ENCODE results near the gene MEIOB.
"Not testable (repeated sequence)": the region's sequence is repeated elsewhere in the genome, so short reads cannot be mapped to it uniquely, and the experiment has no call there.

The MEIOB gene

DNA sequence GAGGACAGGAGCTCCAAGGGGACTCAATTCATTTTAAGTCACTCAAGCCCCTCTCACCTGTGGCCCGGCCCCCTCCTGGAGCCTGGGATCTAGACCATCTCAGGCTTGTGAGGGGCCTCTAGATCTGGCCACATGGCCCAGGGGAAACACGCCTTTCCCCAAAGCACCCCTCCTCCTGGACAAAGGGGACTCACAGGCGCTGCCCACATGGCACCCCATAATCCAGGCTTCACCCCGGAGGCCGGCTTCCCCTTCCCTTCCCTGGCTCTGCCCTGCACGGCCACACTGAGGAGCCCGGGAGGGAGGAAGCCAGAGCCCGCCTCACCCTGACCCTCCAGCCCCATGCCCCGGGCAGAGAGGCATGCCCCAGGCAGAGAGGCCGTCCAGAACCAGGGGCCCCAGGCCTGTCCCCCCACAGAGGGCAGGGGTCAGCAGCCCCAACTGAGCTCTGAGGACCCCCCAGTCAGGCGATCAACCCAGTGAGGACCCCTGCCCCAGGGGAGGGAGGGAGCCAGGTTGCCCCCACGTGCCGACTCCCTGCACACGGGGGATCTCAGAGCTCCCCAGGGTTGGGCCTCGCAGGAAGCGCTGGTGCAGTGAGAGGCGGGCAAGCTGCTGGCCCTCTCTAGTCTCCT lies 35.4 kb upstream of the MEIOB start:
- no peak for DNase-seq
- no peaks in the 10 kb centered on the region for H3K4me1 ChIP-seq (ENCODE audit: control insufficient read depth, insufficient read depth, low read length, poor library complexity, severe bottlenecking)
- no peak overlapping the region for H3K27ac ChIP-seq (ENCODE audit: insufficient read depth, low read length, poor library complexity, severe bottlenecking)
- peaks cover 5% of the 10 kb centered on the region for H3K27me3 ChIP-seq (replicated peaks; ENCODE audit: control insufficient read depth, insufficient read depth, low read length, poor library complexity, severe bottlenecking)
- H3K36me3 ChIP-seq (ENCODE audit: control insufficient read depth, insufficient read depth, low read length): no peaks in the 10 kb centered on the region
- no peak overlapping the region for H3K4me3 ChIP-seq (ENCODE audit: insufficient read depth, low read depth, low read length, poor library complexity, severe bottlenecking)
- no peaks in the 10 kb centered on the region for H3K9me3 ChIP-seq (ENCODE audit: control insufficient read depth, low read length)

DNA sequence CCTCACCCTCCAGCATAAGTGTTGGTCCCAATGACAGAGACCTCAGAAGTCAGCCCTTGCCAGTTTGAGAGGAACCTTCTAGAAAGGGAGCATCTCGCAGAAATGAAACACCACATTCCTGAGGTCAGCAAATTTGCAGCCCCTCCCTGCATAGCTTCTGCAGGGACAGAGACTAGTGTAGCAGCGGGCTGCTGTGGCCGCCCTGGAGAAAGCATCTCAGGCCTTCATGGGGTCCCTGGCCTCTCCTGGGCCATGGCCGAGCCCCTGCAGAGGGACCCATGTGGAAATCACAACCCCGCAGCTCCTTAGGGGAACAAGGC lies 34.8 kb upstream of the MEIOB start:
- Histone ChIP-seq H3K4me1 (ENCODE audit: control insufficient read depth, insufficient read depth, low read length, poor library complexity, severe bottlenecking) (no peaks in the 10 kb centered on the region), H3K27me3 (replicated peaks; ENCODE audit: control insufficient read depth, insufficient read depth, low read length, poor library complexity, severe bottlenecking) (peaks cover 5% of the 10 kb centered on the region)

DNA sequence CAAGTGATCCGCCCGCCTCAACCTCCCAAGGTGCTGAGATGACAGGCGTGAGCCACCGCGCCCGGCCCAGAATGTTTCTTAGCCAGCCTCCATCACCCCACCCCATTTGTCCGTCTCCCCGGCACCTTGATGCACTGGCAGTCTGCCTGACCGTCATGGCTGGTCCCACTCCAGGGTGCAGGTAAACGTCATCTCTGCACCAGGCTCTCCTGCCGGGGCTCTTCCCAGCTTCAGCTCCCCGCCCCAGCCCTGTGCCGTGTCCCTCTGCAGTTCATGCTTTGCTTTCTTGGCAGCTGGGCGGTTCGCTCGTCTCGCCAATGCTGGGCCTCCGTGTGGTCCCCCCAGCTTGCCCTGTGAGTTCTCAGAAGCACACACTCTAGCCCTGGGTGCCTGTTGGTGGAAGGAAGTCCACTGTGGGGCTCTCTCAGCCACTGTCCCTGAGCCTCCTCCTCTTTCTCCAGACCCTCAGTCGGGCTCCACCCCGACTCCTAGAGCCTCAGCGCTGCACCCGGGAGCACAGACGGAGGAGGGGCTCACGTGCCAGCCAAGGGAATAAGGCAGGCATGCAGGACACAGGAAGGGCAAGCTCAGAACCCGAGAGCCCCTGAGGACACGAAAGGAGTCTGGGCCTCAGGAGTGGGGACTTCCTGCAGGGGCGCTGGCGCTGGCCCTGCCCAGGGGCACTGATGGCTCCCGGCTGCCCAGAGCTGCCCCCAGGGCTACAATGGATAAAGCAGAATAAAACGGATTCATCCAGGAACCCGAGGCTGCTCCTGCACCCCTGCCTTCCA lies 34.3 kb upstream of the MEIOB start:
- no peak for DNase-seq
- H3K36me3 ChIP-seq (ENCODE audit: control insufficient read depth, insufficient read depth, low read length): no peaks in the 10 kb centered on the region
- H3K27me3 ChIP-seq (replicated peaks; ENCODE audit: control insufficient read depth, insufficient read depth, low read length, poor library complexity, severe bottlenecking): peaks cover 5% of the 10 kb centered on the region
- H3K9me3 ChIP-seq (ENCODE audit: control insufficient read depth, low read length): no peaks in the 10 kb centered on the region
- no peak overlapping the region for H3K27ac ChIP-seq (ENCODE audit: insufficient read depth, low read length, poor library complexity, severe bottlenecking)
- no peak overlapping the region for H3K4me3 ChIP-seq (ENCODE audit: insufficient read depth, low read depth, low read length, poor library complexity, severe bottlenecking)
- no peaks in the 10 kb centered on the region for H3K4me1 ChIP-seq (ENCODE audit: control insufficient read depth, insufficient read depth, low read length, poor library complexity, severe bottlenecking)

More for the DNA sequence above, 34.8 kb upstream of the MEIOB start:
- no peak for DNase-seq
- Histone ChIP-seq H3K9me3 (ENCODE audit: control insufficient read depth, low read length) (no peaks in the 10 kb centered on the region), H3K4me3 (ENCODE audit: insufficient read depth, low read depth, low read length, poor library complexity, severe bottlenecking) (no peak overlapping the region), H3K36me3 (ENCODE audit: control insufficient read depth, insufficient read depth, low read length) (no peaks in the 10 kb centered on the region), H3K27ac (ENCODE audit: insufficient read depth, low read length, poor library complexity, severe bottlenecking) (no peak overlapping the region)

DNA sequence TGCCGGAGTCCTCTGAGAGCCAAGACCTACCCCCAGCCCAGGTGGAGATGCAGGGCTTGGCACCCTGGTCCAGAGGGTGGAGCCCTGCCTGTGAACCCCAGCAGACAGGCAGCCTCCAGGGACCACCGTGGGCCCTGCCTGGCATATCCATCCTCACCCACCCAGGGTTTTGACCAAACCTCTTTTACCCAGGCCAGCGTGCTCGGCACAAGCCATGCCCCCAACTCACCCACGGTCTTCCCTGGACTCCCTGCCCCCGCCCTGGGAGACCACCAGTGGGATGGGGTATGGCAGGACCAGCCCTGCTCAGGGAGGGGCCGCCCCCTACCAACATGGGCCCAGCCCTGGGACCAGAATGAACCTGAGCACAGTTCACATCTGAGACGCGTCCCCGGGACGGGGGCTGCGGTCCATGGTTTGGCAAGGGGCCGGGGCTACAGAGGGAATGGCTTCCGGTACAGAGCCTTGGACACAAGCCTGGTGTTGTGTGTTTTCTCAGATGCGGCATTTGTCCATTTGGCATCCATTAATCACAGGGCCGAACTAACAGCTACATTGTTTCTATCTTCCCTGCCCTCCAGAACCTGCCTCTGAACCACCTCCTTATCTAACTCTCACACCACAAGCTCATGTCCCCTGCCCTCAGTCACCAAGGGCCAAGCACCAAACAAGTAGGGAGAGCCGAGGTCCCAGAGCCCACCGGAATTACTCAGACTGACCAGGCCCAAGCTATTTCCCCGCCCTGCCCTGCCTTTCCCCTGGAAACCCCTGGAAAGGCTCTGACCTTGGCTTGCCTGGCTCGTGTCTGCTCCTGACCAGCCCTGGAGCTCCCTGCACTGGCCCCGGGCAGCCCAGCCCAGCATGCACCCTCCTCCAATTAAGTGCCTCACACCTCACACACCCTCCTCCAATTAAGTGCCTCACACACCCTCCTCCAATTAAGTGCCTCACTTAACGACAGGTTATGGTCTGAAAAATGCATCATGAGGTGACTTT lies 32.2 kb upstream of the MEIOB start:
- no peak for DNase-seq
- Histone ChIP-seq H3K9me3 (ENCODE audit: control insufficient read depth, low read length) (no peaks in the 10 kb centered on the region), H3K36me3 (ENCODE audit: control insufficient read depth, insufficient read depth, low read length) (no peaks in the 10 kb centered on the region), H3K4me1 (ENCODE audit: control insufficient read depth, insufficient read depth, low read length, poor library complexity, severe bottlenecking) (no peaks in the 10 kb centered on the region), H3K4me3 (ENCODE audit: insufficient read depth, low read depth, low read length, poor library complexity, severe bottlenecking) (no peak overlapping the region), H3K27me3 (replicated peaks; ENCODE audit: control insufficient read depth, insufficient read depth, low read length, poor library complexity, severe bottlenecking) (peaks cover 5% of the 10 kb centered on the region), H3K27ac (ENCODE audit: insufficient read depth, low read length, poor library complexity, severe bottlenecking) (no peak overlapping the region)

DNA sequence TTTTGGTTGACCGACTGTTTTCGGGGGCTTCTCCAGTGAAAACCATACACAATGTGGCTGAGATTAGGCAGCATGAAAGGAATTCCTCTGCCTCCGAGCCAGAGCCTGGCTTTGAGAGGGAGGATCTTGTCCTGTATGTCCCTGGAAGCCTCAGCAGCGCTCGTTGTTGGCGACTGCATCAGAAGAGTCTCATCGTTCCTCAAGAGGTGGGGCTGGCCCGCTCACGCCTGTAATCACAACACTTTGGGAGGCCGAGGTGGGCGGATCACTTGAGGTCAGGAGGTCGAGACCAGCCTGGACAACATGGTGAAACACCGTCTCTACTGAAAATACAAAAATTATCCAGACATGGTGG lies 31.2 kb upstream of the MEIOB start:
- Histone ChIP-seq H3K27ac (ENCODE audit: insufficient read depth, low read length, poor library complexity, severe bottlenecking) (no peak overlapping the region), H3K4me1 (ENCODE audit: control insufficient read depth, insufficient read depth, low read length, poor library complexity, severe bottlenecking) (no peaks in the 10 kb centered on the region), H3K36me3 (ENCODE audit: control insufficient read depth, insufficient read depth, low read length) (no peaks in the 10 kb centered on the region), H3K9me3 (ENCODE audit: control insufficient read depth, low read length) (no peaks in the 10 kb centered on the region), H3K27me3 (replicated peaks; ENCODE audit: control insufficient read depth, insufficient read depth, low read length, poor library complexity, severe bottlenecking) (peaks cover 3% of the 10 kb centered on the region), H3K4me3 (ENCODE audit: insufficient read depth, low read depth, low read length, poor library complexity, severe bottlenecking) (no peak overlapping the region)
- no peak for DNase-seq

DNA sequence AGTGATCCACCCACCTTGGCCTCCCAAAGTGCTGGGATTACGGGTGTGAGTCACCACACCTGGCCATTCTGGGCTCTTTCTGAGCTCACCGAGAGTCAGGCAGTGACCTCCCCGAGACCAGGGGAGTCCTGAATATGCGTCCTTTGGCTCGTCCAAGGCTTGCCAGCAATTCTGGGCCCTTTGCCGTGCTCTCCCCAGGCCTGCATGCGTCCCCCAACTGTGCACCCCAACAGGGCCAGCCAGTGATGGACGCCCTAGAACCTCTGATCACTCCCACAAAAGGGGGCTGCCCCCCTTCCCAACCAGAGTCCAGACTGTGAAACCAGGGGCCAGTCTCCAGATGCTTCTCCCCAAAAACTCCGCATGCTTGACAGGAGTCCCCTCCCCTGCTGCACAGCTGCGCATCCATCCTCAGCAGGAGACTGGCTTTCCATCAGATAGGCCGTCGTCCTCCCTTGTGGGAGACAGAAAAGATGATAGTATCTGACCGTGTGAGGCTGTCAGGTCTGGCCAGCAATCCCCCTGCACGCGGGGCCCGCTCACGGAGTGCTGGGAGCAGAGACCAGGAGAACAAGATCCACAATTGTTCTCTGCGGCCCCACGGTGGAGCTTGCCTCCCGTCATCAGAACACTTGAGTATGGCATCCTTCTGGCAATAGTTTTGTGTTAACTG lies 30.7 kb upstream of the MEIOB start:
- H3K4me3 ChIP-seq (ENCODE audit: insufficient read depth, low read depth, low read length, poor library complexity, severe bottlenecking): no peak overlapping the region
- H3K27ac ChIP-seq (ENCODE audit: insufficient read depth, low read length, poor library complexity, severe bottlenecking): no peak overlapping the region
- no peaks in the 10 kb centered on the region for H3K36me3 ChIP-seq (ENCODE audit: control insufficient read depth, insufficient read depth, low read length)
- no peak for DNase-seq
- peaks cover 2% of the 10 kb centered on the region for H3K27me3 ChIP-seq (replicated peaks; ENCODE audit: control insufficient read depth, insufficient read depth, low read length, poor library complexity, severe bottlenecking)
- no peaks in the 10 kb centered on the region for H3K9me3 ChIP-seq (ENCODE audit: control insufficient read depth, low read length)
- no peaks in the 10 kb centered on the region for H3K4me1 ChIP-seq (ENCODE audit: control insufficient read depth, insufficient read depth, low read length, poor library complexity, severe bottlenecking)

DNA sequence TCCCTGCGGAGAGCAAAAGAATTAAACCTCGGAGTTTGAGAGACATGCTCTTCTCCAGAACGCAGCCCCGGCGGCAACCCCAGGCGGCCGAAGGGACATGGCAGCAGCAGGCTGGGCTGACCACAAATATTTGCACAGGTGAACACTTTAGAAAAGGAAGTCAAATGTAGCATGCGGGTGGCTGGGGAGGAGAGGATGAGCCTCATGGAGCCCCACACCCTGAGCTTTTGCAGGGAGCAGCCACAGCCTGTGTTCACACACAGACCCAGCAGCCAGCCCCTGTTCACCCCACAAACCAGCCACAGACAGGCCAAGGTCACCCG lies 28.4 kb upstream of the MEIOB start:
- H3K4me1 ChIP-seq (ENCODE audit: control insufficient read depth, insufficient read depth, low read length, poor library complexity, severe bottlenecking): no peaks in the 10 kb centered on the region
- H3K36me3 ChIP-seq (ENCODE audit: control insufficient read depth, insufficient read depth, low read length): no peaks in the 10 kb centered on the region
- no peaks in the 10 kb centered on the region for H3K9me3 ChIP-seq (ENCODE audit: control insufficient read depth, low read length)
- no peak overlapping the region for H3K4me3 ChIP-seq (ENCODE audit: insufficient read depth, low read depth, low read length, poor library complexity, severe bottlenecking)
- H3K27me3 ChIP-seq (replicated peaks; ENCODE audit: control insufficient read depth, insufficient read depth, low read length, poor library complexity, severe bottlenecking): no peaks in the 10 kb centered on the region
- no peak overlapping the region for H3K27ac ChIP-seq (ENCODE audit: insufficient read depth, low read length, poor library complexity, severe bottlenecking)
- DNase-seq: no peak

DNA sequence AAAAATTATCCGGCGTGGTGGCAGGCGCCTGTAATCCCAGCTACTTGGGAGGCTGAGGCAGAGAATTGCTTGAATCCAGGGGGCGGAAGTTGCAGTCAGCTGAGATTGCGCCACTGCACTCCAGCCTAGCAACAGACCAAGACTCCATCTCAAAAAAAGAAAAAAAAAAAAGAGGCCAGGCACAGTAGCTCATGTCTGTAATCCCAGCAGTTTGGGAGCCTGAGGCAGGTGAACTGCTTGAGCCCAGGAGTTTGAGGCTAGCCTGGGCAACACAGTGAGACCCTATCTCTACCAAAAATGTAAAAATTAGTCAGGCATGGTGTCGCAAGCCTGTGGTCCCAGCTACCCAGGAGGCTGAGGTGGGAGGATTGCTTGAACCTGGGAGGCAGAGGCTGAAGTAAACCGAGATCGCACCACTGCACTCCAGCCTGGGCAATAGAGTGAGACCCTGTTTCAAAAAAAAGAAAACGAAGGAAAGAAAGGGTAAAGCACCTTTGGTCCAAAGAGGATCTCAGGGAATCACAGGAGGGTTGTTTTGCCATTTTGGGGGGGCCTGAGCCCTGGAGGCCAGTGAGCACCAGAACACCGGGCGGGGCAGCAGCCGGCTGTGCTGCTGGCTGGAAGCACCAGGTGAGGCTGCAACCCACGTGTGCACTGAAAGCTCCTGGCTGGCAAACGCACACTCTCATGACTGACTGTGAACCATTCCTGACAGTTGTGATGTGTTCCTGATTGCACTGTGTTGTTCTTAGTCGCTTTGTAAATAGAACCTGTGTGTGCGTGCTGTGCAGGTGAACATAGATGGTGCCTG lies 27.9 kb upstream of the MEIOB start:
- Histone ChIP-seq H3K27ac (ENCODE audit: insufficient read depth, low read length, poor library complexity, severe bottlenecking) (no peak overlapping the region), H3K36me3 (ENCODE audit: control insufficient read depth, insufficient read depth, low read length) (no peaks in the 10 kb centered on the region), H3K4me1 (ENCODE audit: control insufficient read depth, insufficient read depth, low read length, poor library complexity, severe bottlenecking) (no peaks in the 10 kb centered on the region), H3K4me3 (ENCODE audit: insufficient read depth, low read depth, low read length, poor library complexity, severe bottlenecking) (no peak overlapping the region), H3K9me3 (ENCODE audit: control insufficient read depth, low read length) (no peaks in the 10 kb centered on the region), H3K27me3 (replicated peaks; ENCODE audit: control insufficient read depth, insufficient read depth, low read length, poor library complexity, severe bottlenecking) (no peaks in the 10 kb centered on the region)
- DNase-seq: no peak

DNA sequence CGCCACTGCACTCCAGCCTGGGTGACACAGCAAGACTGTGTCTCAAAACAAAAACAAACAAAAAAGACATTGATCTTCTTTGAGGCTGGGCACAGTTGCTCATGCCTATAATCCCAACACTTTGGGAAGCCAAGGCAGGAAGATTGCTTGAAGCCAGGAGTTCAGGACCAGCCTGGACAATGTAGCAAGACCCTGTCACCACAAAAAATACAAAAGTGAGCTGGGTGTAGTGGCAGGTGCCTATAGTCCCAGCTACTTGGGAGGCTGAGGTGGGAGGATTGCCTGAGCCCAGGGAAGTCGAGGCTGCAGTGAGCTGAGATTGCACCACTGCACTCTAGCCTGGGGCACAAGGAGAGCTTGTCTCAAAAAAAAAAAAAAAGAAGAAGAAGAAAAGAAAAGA lies 25.7 kb upstream of the MEIOB start:
- not testable (repeated sequence) for H3K27me3 ChIP-seq (replicated peaks; ENCODE audit: control insufficient read depth, insufficient read depth, low read length, poor library complexity, severe bottlenecking); H3K4me1 ChIP-seq (ENCODE audit: control insufficient read depth, insufficient read depth, low read length, poor library complexity, severe bottlenecking); H3K27ac ChIP-seq (ENCODE audit: insufficient read depth, low read length, poor library complexity, severe bottlenecking); DNase-seq; H3K4me3 ChIP-seq (ENCODE audit: insufficient read depth, low read depth, low read length, poor library complexity, severe bottlenecking); H3K9me3 ChIP-seq (ENCODE audit: control insufficient read depth, low read length); H3K36me3 ChIP-seq (ENCODE audit: control insufficient read depth, insufficient read depth, low read length)

Measured in effector memory CD4-positive, alpha-beta T cell (primary cell).